GM12878 (cell line): Measurements from ENCODE around the gene TLR1.

Source experiments
- EZH2 ChIP-seq: IDR thresholded peaks from 2 replicates; pipeline ENCODE4 v1.6.1; 2012; ENCODE audit warnings: low read depth, mild to moderate bottlenecking, control low read depth, inconsistent platforms, low read length, borderline replicate concordance; ENCODE audit not compliant: control insufficient read depth
- POLR2AphosphoS5 ChIP-seq: IDR thresholded peaks from 2 replicates; pipeline ENCODE4 v1.6.1; 2011; ENCODE audit warnings: mild to moderate bottlenecking, low read length, inconsistent platforms
- TF ChIP-seq, protein P1 (sequence below): IDR thresholded peaks from 2 replicates; pipeline ENCODE4 v1.6.1; 2011; ENCODE audit warnings: low read depth, low read length, improper control_type of control experiment, borderline replicate concordance

DNA sequence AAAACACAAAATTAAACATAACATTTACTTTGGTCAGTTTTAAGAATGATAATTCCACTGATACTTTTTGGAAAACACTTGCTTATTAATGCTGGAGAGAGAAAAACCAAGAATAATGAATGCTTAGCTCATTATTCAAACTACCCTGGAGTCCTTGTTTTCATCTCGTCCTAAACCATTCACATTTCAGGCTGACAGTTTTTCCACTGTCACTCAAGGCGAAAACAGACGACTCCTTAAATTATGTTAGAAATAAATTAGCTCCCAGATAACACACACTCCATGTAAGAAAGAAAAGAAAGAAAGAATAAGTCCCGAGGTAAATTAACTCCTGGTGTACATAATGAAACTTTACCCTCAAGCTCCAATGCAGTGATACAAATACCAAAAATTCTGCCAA lies 55.3 kb downstream of the TLR1 start:
- TF ChIP-seq EZH2 (no peak), POLR2AphosphoS5 (no peak)
- TF ChIP-seq, protein P1, sequence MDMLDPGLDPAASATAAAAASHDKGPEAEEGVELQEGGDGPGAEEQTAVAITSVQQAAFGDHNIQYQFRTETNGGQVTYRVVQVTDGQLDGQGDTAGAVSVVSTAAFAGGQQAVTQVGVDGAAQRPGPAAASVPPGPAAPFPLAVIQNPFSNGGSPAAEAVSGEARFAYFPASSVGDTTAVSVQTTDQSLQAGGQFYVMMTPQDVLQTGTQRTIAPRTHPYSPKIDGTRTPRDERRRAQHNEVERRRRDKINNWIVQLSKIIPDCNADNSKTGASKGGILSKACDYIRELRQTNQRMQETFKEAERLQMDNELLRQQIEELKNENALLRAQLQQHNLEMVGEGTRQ: no peak
